ENCODE measurements around the gene IGDCC3.

Gene IGDCC3

DNA sequence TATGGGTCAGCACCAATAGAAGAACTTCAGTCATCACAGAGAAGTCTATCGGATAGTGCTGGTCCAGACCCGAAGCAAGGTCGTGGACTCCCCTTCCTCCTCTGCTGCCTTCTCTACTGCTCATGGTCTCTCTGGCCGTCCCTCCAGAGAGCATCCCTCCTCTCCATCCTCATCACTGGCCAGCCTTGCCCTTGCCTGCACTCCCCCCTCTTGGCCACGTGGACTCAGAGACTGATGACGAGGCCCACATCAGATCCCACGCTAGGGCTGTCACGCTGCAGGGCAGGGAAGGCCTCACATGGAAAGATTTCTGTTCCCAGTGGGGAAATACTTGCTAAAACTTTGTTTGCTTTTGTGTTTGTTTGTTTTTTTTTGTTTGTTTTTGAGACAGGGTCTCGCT lies 35.3 kb downstream of the IGDCC3 start:
- Histone ChIP-seq H4K8ac (ENCODE audit: low read length) (peak overlapping the region; percentile 35), H3K9ac (ENCODE audit: low read length) (no peak overlapping the region), H3K9me3 (ENCODE audit: control insufficient read depth, low read length) (no peaks in the 10 kb centered on the region), H3K4ac (ENCODE audit: low read depth in 1 of 2, low read length in 2 of 2) (peak overlapping the region in 1 of 2 experiments; percentile 13), H2AFZ (ENCODE audit: low read depth, low read length) (no peak overlapping the region), H2AK5ac (ENCODE audit: low read length, severe bottlenecking) (no peak overlapping the region), H3K23ac (ENCODE audit: low read length in 2 of 2) (no peak overlapping the region), H3K14ac (ENCODE audit: low read length in 2 of 2) (peak overlapping the region in 1 of 2 experiments; percentile 5), H3K27ac (ENCODE audit: low read length, poor library complexity, severe bottlenecking) (no peak overlapping the region), H3K4me1 (ENCODE audit: control insufficient read depth, insufficient read depth, low read depth, low read length) (no peaks in the 10 kb centered on the region), H4K91ac (ENCODE audit: low read length) (peak overlapping the region; percentile 6), H3K36me3 (ENCODE audit: control insufficient read depth in 1 of 2, insufficient read depth in 2 of 2, low read depth in 1 of 2, low read length in 2 of 2) (no peaks in the 10 kb centered on the region), H2BK120ac (ENCODE audit: low read depth, low read length) (no peak overlapping the region), H3K4me3 (ENCODE audit: insufficient read depth in 1 of 2, low read depth in 1 of 2, low read length in 2 of 2) (no peak overlapping the region), H3K79me1 (replicated peaks; ENCODE audit: low read length, poor library complexity, severe bottlenecking) (no peaks in the 10 kb centered on the region), H3K27me3 (ENCODE audit: control insufficient read depth in 1 of 2, insufficient read depth in 1 of 2, low read length in 2 of 2) (peaks cover 38 to 46% of the 10 kb centered on the region in 2 experiments), H2BK12ac (ENCODE audit: low read length in 2 of 2) (peak overlapping the region in 1 of 2 experiments; percentile 4), H2BK15ac (ENCODE audit: low read depth, poor library complexity, severe bottlenecking) (peak overlapping the region; percentile 17), H3K4me2 (ENCODE audit: low read length, poor library complexity, severe bottlenecking) (no peak overlapping the region), H2BK5ac (ENCODE audit: low read depth, low read length, poor library complexity, severe bottlenecking) (no peak overlapping the region), H3K18ac (ENCODE audit: low read depth in 1 of 2, low read length in 2 of 2) (peak overlapping the region in 1 of 2 experiments; percentile 13)
- 84% methylated on average over 9 of the region's 9 CpGs for WGBS
- no peak for DNase-seq

DNA sequence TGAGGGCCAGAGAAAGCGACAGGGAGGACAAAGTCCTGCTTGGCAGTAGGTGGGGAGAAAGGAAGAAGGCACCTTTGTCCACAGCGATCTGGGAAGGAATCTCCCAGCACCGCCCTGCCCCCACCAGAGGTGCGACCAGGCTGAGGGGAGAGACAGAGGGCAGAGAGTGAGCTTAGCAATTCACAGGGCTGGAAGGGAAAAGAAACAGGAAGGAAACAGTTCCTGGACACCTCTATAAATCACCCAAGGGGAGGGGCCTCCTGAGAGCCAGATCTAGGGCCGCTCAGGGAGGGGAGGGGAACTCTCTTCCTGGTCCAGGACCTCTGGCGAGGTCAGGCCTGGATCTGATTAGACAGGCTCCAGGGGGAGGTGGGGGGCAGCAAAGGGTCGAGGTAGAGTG lies 37.9 kb downstream of the IGDCC3 start:
- H2AFZ ChIP-seq (ENCODE audit: low read depth, low read length) = no peak overlapping the region
- no peak overlapping the region for H3K23ac ChIP-seq (ENCODE audit: low read length in 2 of 2)
- peaks cover 3% of the 10 kb centered on the region for H3K4me1 ChIP-seq (ENCODE audit: control insufficient read depth, insufficient read depth, low read depth, low read length)
- H3K27me3 ChIP-seq (ENCODE audit: control insufficient read depth in 1 of 2, insufficient read depth in 1 of 2, low read length in 2 of 2) = peaks cover 64 to 66% of the 10 kb centered on the region in 2 experiments
- no peaks in the 10 kb centered on the region for H3K36me3 ChIP-seq (ENCODE audit: control insufficient read depth in 1 of 2, insufficient read depth in 2 of 2, low read depth in 1 of 2, low read length in 2 of 2)
- peak overlapping the region; percentile 83 to 84 for H3K4ac ChIP-seq (ENCODE audit: low read depth in 1 of 2, low read length in 2 of 2)
- no peak overlapping the region for H3K4me3 ChIP-seq (ENCODE audit: insufficient read depth in 1 of 2, low read depth in 1 of 2, low read length in 2 of 2)
- 12% methylated on average over 4 of the region's 7 CpGs for WGBS
- no peaks in the 10 kb centered on the region for H3K79me1 ChIP-seq (replicated peaks; ENCODE audit: low read length, poor library complexity, severe bottlenecking)
- peak; percentile 58 for DNase-seq
- H3K9ac ChIP-seq (ENCODE audit: low read length) = no peak overlapping the region
- H3K27ac ChIP-seq (ENCODE audit: low read length, poor library complexity, severe bottlenecking) = no peak overlapping the region
- H2BK5ac ChIP-seq (ENCODE audit: low read depth, low read length, poor library complexity, severe bottlenecking) = no peak overlapping the region
- H3K4me2 ChIP-seq (ENCODE audit: low read length, poor library complexity, severe bottlenecking) = no peak overlapping the region
- H2AK5ac ChIP-seq (ENCODE audit: low read length, severe bottlenecking) = no peak overlapping the region
- peak overlapping the region; percentile 31 for H2BK15ac ChIP-seq (ENCODE audit: low read depth, poor library complexity, severe bottlenecking)
- peak overlapping the region in 1 of 2 experiments; percentile 63 for H3K14ac ChIP-seq (ENCODE audit: low read length in 2 of 2)
- H3K18ac ChIP-seq (ENCODE audit: low read depth in 1 of 2, low read length in 2 of 2) = peak overlapping the region; percentile 74 to 84
- H2BK12ac ChIP-seq (ENCODE audit: low read length in 2 of 2) = peak overlapping the region; percentile 91 to 98
- H4K91ac ChIP-seq (ENCODE audit: low read length) = peak overlapping the region; percentile 77
- H4K8ac ChIP-seq (ENCODE audit: low read length) = peak overlapping the region; percentile 87
- peak overlapping the region; percentile 64 for H2BK120ac ChIP-seq (ENCODE audit: low read depth, low read length)
- no peaks in the 10 kb centered on the region for H3K9me3 ChIP-seq (ENCODE audit: control insufficient read depth, low read length)

DNA sequence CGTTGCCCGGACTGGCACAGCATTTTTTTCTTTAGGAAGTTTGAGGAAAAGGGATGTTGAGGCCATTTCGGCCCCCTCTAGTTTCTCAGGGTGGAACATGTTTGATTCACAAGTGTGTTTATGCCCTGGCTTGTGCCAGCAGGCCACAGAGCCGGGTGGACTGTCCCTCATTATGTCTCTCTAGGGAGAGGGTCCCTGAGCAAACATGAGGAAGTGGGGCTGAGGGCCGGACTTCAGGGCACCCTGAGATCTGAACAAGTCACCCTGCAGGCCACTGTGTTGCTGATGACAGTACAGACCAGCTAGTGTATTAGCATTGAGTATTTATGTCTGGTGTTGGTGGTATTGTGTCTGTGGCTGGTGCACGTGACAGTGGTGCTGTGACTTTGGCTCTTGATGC lies 38.4 kb downstream of the IGDCC3 start:
- no peak overlapping the region for H3K27ac ChIP-seq (ENCODE audit: low read length, poor library complexity, severe bottlenecking)
- WGBS = 70% methylated on average over 6 of the region's 6 CpGs
- no peak overlapping the region for H3K4me3 ChIP-seq (ENCODE audit: insufficient read depth in 1 of 2, low read depth in 1 of 2, low read length in 2 of 2)
- H4K8ac ChIP-seq (ENCODE audit: low read length) = peak overlapping the region; percentile 87
- no peak overlapping the region for H2AFZ ChIP-seq (ENCODE audit: low read depth, low read length)
- H3K4me1 ChIP-seq (ENCODE audit: control insufficient read depth, insufficient read depth, low read depth, low read length) = peaks cover 8% of the 10 kb centered on the region
- H3K4ac ChIP-seq (ENCODE audit: low read depth in 1 of 2, low read length in 2 of 2) = peak overlapping the region; percentile 83 to 84
- H3K27me3 ChIP-seq (ENCODE audit: control insufficient read depth in 1 of 2, insufficient read depth in 1 of 2, low read length in 2 of 2) = peaks cover 63 to 67% of the 10 kb centered on the region in 2 experiments
- no peak overlapping the region for H2BK5ac ChIP-seq (ENCODE audit: low read depth, low read length, poor library complexity, severe bottlenecking)
- H3K23ac ChIP-seq (ENCODE audit: low read length in 2 of 2) = no peak overlapping the region
- peak overlapping the region; percentile 87 to 98 for H2BK12ac ChIP-seq (ENCODE audit: low read length in 2 of 2)
- H2BK120ac ChIP-seq (ENCODE audit: low read depth, low read length) = peak overlapping the region; percentile 64
- no peaks in the 10 kb centered on the region for H3K79me1 ChIP-seq (replicated peaks; ENCODE audit: low read length, poor library complexity, severe bottlenecking)
- no peak overlapping the region for H2AK5ac ChIP-seq (ENCODE audit: low read length, severe bottlenecking)
- no peak overlapping the region for H3K4me2 ChIP-seq (ENCODE audit: low read length, poor library complexity, severe bottlenecking)
- H3K18ac ChIP-seq (ENCODE audit: low read depth in 1 of 2, low read length in 2 of 2) = peak overlapping the region; percentile 41 to 74
- H3K9me3 ChIP-seq (ENCODE audit: control insufficient read depth, low read length) = no peaks in the 10 kb centered on the region
- H3K14ac ChIP-seq (ENCODE audit: low read length in 2 of 2) = peak overlapping the region in 1 of 2 experiments; percentile 63
- no peak overlapping the region for H3K9ac ChIP-seq (ENCODE audit: low read length)
- H4K91ac ChIP-seq (ENCODE audit: low read length) = peak overlapping the region; percentile 77
- H3K36me3 ChIP-seq (ENCODE audit: control insufficient read depth in 1 of 2, insufficient read depth in 2 of 2, low read depth in 1 of 2, low read length in 2 of 2) = no peaks in the 10 kb centered on the region
- peak; percentile 13 for DNase-seq
- peak overlapping the region; percentile 31 for H2BK15ac ChIP-seq (ENCODE audit: low read depth, poor library complexity, severe bottlenecking)

GRCh38 chr15:65338823-65339222 lies 39.0 kb downstream of the IGDCC3 start:
- no peaks in the 10 kb centered on the region for H3K9me3 ChIP-seq (ENCODE audit: control insufficient read depth, low read length)
- H3K18ac ChIP-seq (ENCODE audit: low read depth in 1 of 2, low read length in 2 of 2) = peak overlapping the region in 1 of 2 experiments; percentile 59
- DNase-seq = no peak
- no peak overlapping the region for H2BK120ac ChIP-seq (ENCODE audit: low read depth, low read length)
- no peak overlapping the region for H4K91ac ChIP-seq (ENCODE audit: low read length)
- H4K8ac ChIP-seq (ENCODE audit: low read length) = no peak overlapping the region
- peak overlapping the region; percentile 52 for H2BK15ac ChIP-seq (ENCODE audit: low read depth, poor library complexity, severe bottlenecking)
- H3K14ac ChIP-seq (ENCODE audit: low read length in 2 of 2) = no peak overlapping the region
- H2BK12ac ChIP-seq (ENCODE audit: low read length in 2 of 2) = no peak overlapping the region
- H2BK5ac ChIP-seq (ENCODE audit: low read depth, low read length, poor library complexity, severe bottlenecking) = no peak overlapping the region
- no peak overlapping the region for H3K4me2 ChIP-seq (ENCODE audit: low read length, poor library complexity, severe bottlenecking)
- WGBS = 90% methylated on average over 8 of the region's 8 CpGs
- H3K4me3 ChIP-seq (ENCODE audit: insufficient read depth in 1 of 2, low read depth in 1 of 2, low read length in 2 of 2) = no peak overlapping the region
- H3K4me1 ChIP-seq (ENCODE audit: control insufficient read depth, insufficient read depth, low read depth, low read length) = peaks cover 11% of the 10 kb centered on the region
- H2AK5ac ChIP-seq (ENCODE audit: low read length, severe bottlenecking) = no peak overlapping the region
- peak overlapping the region in 1 of 2 experiments; percentile 64 for H3K4ac ChIP-seq (ENCODE audit: low read depth in 1 of 2, low read length in 2 of 2)
- no peaks in the 10 kb centered on the region for H3K79me1 ChIP-seq (replicated peaks; ENCODE audit: low read length, poor library complexity, severe bottlenecking)
- H3K27me3 ChIP-seq (ENCODE audit: control insufficient read depth in 1 of 2, insufficient read depth in 1 of 2, low read length in 2 of 2) = peaks cover 59 to 67% of the 10 kb centered on the region in 2 experiments
- H3K36me3 ChIP-seq (ENCODE audit: control insufficient read depth in 1 of 2, insufficient read depth in 2 of 2, low read depth in 1 of 2, low read length in 2 of 2) = no peaks in the 10 kb centered on the region
- H2AFZ ChIP-seq (ENCODE audit: low read depth, low read length) = no peak overlapping the region
- H3K27ac ChIP-seq (ENCODE audit: low read length, poor library complexity, severe bottlenecking) = no peak overlapping the region
- H3K23ac ChIP-seq (ENCODE audit: low read length in 2 of 2) = no peak overlapping the region
- no peak overlapping the region for H3K9ac ChIP-seq (ENCODE audit: low read length)

All from mesenchymal stem cell (in vitro differentiated cells and primary cell).